HG02571 (cell line): ENCODE results near the gene TEX14.
"Not testable (repeated sequence)": the region's sequence is repeated elsewhere in the genome, so short reads cannot be mapped to it uniquely, and the experiment has no call there.

ENCODE experiments used
- ATAC-seq: cut with Tn5 transposase; IDR thresholded peaks from one replicate; pipeline ENCODE4 v1.9.1; 2021; ENCODE audit warnings: mild to moderate bottlenecking, moderate library complexity; ENCODE audit not compliant: unreplicated experiment

The TEX14 gene

DNA sequence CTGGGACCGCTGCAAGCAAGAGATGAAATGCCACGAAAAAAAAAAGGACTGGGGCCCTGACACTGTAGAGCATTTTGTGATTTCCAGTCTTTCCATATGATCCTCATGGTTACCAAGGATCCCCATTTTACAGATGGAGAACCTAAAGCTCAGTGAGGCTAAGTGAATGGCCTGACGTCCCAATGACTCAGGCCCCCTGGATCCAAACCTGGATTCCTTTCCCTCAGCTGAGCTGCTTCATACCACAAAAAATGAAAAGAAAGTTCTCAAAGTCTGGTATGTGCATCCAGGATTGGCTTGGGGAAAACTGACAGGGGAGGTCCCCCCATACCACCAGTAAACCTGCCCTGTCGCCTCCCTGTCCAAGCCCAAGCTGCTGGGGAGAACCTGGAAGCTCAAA lies 80.5 kb downstream of the TEX14 start:
- no peak for ATAC-seq

DNA sequence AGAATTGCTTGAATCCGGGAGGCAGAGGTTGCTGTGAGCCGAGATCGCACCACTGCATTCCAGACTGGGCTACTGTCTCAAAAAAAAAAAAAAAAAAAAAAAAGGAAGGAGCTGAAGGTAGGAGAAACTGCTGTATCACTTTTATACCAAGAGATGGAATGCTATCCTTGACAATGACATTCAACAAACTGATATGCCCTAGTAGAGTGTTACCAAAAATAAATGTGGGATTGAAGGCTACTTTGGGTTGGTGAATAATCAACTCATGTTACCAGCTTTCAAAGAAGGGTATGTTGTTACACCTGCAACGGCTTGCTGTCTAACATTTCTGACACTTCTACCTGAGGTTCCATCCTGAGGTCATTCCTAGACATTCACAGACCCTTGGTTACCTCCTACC lies 84.9 kb downstream of the TEX14 start:
- no peak for ATAC-seq

DNA sequence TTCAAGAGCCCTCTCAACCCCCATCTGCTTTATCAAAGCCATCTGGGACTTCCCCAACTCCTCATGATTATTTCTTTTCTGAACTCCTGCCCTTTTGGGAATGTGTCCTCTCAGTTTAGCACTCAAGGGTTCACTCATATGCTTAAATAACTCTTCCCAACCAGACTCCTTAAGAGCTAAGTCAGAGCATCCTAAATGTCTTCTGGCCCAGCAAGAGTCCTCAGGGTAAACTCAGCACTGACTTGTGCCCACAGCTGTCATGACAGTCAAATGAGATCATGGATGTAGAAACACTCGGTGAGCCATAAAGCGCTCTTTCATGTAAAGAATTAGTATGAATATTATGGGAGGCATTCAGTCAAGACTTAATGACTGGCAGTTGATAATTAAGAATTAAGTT lies 85.9 kb downstream of the TEX14 start:
- no peak for ATAC-seq

DNA sequence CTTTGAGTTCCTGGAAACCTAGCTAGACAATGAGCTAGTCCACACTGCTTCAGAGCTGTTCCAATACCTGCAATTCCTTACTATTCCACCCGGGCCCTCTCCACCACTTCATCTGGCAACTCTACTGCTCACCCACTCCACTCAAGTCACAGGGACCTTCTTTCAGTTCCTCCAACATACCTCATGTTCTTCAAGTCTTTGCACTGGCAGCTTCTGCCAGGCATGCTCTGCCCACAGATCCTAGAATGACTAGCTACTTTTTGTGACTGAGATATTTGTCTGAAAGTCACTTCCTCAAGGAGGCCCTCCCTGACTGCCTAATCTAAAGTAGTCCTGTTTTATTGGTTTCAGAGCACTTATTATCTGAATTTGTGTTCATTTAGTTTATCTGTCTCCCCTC lies 86.4 kb downstream of the TEX14 start:
- ATAC-seq, result no peak

DNA sequence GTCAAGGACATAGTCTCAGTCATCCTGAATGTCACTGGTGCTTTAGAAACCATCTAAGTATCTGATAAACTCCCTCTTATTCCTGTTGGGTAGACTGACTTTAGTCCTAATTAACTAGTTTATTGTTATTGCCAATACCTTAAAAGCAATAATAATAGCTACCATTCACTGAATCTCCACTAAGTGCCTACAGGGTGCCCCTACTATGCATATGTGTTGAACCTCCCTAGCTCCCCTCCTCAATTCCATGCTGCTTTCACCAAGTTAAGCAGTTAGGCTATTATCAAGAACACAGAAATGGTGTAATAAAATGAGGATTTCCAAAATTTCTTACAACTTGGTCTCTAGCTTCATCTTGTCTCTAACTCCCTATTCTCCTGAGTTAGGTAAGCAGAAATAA lies 89.9 kb downstream of the TEX14 start:
- ATAC-seq, result no peak

DNA sequence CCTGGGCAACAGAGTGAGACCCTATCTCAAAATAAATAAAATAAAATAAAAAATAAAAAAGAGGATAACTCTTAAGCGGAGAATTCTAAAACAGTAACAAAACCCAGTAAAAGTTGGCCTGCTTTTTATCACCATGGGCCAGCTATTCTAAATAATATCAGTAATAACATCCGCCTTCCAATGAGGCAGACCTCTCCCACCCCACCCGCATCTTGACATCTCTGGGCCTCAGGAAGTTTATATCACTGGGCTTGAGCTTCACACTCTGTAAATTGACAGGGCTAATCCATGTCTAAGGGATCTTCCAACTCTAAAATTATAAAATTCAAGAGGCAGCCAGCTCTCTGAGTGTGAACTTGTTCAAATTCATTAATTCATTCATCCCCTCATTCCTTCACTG lies 94.5 kb downstream of the TEX14 start:
- ATAC-seq, result no peak

DNA sequence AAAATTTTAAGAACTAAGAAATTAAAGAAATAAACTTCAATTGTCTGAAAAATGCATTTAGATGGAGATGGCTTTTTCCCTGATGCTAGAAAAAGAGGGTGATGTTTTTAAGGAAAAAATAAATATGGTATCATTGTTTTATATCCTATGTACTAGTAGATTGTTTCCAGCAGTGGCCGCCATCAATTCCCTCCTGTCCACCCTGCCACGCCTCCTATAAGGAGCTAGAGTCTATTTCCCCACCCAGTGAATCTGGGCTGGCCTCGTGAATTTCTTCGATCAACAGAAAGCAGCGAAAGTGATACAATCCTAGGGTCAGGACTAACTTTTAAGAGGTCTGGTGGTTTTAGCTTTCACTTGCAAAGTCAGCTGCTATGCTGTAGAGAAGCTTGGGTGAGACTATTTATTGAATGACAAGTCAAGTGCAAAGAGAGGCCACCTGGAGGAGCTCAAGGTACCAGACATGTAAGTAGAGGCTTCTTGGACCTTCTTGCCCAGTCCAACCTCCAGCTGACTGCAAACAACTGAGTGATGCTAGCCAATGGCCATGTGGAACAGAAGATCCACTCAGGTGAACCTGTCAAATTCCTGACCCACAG lies 96.6 kb downstream of the TEX14 start:
- no peak for ATAC-seq

DNA sequence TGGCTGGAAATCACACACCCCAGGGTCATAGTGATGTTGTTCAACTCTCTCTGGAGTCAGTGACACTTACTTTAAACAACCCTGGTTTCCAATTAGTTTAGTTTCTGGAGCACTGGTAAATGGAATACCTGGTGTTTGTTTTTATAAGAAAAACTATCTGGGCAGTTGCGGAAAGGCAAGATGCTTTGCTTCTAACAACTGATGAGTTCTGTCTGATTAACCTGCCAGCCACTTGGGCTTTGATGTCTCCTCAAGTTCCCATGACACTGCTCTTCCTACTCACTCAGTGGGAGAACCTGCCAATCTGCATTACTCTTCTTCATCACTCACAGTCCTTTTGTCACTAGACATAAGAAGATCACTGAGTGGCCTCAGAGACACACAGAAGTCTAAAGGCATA lies 98.7 kb downstream of the TEX14 start:
- ATAC-seq, result no peak

DNA sequence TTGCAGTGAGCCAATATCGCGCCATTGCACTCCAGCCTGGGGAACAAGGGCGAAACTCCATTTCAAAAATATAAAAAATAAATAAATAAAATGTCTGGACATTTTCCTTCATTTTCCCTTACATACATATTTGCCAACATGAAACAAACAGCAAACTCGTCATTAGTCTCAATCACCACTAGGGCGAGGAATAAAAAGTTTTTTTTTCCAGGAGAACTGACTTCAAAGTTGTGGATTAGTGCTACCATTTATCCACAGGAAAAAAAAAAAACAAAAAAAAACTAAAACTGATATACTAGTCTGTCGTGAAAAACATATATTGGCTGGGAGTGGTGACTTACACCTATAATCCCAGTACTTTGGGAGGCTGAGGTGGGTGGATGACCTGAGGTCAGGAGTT lies 100.4 kb downstream of the TEX14 start:
- ATAC-seq, result no peak

DNA sequence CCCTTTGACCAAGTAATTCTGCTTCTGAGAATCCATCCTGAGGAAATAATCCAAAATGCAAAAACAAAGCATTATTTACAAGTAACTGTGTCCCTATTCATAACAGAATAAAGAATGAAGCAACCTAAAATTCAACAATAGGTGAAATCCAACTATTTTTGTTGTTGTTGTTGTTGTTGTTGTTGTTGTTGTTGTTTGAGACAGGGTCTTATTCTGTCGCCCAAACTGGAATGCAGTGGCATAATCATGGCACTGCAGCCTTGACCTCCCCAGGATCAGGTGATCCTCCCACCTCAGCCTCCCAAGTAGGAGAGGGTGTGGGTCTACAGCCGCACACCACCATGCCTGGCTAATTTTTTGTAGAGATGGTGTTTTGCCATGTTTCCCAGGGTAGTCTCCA lies 101.5 kb downstream of the TEX14 start:
- ATAC-seq, result no peak

DNA sequence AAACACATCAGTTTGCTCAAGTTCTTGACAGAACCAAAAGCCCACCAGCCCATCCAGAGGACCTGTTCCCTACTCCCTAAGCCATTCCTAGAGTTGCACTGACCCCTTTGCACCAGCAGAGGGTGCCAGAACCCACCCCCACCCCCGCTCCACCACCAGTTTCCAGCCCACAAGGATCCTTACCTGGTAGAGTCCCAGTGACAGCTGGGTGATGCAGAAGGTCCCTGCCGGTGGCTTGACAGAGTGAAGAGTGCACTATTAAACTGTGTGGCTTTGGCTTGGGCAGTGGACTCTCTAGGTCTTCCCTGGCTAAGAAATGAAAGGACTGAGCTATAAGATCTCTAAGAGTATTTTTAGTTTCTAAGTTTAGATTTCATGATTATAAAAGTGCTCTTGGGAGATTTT lies 104.1 kb downstream of the TEX14 start:
- ATAC-seq, result no peak

DNA sequence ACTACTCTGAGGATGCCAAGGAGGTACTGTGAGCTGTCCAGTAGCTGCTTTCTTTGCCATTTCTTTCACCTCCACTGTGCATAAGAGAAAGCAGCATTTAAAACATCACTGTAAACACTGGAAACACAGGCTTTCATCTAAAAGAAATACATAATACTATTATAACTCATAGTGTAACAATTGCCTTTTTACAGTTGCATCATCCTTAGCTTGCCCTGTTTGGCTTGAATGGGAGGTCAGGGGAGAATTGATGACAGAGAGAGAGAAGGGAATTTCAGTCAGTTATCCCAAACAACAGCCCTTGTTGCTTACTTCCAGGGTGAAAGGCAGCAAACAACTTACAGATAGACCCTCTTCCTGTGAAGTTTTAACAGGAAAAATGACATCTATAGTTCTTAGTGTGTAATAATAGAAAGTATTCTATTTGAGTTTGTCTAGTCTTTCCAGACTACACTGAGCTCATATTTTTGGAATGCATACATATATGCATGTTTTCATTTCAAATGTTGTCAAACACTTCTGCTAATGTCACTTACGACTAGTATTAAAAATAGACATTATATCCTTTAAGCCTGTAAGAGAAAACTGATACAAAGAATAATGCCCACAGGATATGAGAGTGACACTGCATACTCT lies 105.7 kb downstream of the TEX14 start:
- no peak for ATAC-seq

DNA sequence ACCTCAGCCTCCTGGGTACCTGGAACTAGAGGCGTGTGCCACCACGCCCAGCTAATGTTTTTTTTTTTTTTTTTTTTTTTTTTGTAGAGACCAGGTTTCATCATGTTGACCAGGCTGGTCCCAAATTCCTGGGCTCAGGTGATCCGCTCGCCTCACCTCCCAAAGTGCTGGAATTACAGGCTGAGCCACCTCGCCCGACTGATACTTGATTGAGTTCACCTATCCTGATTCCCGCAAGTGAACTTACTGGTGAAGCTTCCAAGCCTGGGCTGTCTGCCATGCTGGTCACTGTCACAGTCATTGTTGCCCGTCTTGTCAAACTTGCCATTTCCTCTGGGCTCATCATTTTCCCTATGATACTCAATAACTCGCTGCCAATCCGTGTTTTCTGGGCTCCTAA lies 106.3 kb downstream of the TEX14 start:
- ATAC-seq, result no peak

DNA sequence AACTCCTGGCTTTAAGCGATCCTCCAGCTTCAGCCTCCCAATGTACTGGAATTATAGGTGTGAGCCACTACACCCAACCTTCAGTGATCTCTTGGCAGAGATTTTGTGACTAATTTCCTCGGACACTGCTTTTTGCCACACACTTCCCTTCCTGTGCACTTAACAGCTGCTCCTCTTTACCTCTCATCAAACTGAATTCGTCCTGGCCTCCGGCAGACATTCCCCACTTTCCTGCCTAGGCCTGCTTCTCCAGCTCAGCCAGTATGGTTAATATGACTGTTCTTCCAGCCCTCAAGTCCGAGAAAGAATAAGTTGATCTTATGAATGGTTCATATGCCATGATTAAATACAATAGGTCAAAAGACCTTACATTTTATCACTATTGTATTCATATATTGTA lies 108.4 kb downstream of the TEX14 start:
- ATAC-seq, result no peak

DNA sequence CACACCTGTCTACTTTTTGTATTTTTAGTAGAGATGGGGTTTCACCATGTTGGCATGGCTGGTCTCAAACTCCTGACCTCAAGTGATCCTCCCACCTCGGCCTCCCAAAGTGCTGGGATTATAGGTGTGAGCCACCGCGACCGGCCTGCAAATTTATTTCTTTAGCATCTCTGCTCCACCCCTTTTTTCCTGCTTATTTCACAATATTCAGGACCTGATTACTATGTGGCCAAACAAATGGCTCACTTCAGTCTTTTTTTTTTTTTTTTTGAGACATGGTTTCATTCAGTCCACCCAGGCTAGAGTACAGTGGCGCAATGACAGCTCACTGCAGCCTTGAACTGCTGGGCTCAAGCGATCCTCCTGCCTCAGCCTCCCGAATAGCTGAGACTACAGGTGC lies 109.1 kb downstream of the TEX14 start:
- not testable (repeated sequence) for ATAC-seq

DNA sequence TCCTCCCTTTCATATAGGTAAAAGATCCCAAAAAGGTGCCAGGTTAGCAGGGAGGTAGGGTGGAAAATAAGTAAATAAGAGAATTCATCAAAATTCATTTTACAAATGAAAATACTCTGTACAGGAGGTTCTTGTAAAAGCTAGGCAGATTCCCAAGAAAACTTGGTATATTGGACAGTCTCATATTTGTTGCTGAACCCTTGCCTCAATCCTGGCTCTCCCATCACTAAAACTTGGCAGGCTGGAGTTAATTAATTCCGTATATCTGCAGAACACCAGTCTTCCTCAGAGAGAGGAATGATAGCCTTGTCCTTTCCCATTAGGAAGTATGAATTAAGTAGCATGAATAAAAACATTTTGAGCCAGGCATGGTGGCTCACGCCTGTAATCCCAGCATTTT lies 111.2 kb downstream of the TEX14 start:
- ATAC-seq, result no peak

DNA sequence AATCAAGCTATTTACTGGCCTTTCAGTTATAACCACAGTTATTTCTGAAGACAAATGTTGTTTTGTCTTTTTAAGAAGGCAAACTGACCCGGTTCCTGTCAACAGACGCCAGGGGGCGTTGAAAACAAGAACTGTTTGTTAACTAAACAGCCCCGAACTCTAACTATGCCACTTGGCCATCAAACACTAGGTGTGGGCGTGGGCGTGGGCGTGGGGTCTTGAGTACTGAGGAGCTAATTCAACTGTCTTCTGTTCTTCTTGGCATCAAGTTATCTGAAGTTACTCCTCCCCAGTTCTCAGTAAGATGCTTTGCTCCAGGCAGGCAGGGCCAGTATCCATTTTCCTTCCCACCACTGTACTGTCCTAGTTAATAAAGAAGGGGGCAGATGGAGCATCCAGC lies 114.1 kb downstream of the TEX14 start:
- no peak for ATAC-seq

DNA sequence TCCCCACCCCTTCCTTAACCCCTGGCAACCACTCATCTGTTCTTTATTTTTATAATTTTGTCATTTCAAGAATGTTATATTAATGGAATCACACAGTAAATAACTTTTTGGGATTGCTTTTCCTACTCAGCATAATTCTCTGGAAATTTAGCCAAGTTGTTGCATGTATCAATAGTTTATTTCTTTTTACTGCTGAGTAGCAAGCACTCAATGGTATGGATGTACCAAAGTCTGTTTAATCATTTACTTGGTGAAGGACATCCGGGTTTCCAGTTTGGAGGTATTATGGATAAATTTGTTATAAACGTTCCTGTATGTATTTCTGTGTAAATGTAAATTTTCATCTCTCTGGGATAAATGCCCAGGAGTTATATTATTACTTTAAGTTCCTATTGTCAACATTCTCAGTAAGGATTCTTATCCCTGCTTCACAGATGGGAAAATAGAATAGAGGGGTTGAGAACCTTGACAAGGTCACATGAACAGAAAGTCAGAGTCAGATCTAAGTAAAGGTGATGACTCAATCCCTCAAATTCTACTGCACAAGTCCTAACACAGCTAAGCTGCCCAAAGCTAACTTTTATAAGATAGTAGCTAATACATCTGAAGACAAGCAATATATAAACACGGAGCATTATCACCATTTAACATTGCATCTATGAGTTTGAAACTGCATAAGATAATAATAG lies 115.0 kb downstream of the TEX14 start:
- no peak for ATAC-seq

DNA sequence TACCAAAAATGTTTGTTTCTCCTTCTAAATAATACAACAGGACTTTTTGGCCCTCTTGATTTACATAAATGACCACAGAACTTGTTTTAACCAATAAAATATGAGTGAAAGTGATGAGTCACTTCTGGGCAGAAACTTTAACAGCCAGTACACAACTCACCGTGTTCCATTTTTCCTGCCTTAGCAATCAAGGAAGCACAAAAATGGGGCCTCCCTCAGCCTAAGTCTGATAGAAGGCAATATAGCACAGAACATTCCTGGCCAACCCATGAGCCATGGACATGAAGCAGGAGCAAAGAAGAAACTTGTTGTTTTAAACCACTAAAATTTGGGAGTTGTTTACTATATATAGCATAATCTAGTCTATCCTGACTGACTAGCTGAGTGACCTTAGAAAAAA lies 116.3 kb downstream of the TEX14 start:
- no peak for ATAC-seq

DNA sequence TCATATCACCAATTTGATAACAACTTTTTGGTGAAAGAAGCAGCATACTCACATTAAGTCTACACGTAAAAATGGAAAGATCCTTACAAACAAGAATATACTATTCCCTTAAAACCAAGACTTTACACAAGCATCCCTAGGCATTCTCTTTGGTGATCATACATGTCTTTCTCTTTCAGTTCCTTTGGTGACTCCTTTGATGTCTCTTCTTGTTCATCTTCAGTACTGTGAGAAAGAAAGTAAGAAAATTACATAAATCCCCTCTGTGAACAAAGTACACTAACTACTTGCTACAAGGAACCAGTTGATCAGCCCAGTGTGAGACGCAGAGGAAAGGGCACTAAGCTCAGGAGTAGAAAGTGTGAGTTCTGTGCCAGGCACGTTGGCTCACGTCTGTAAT lies 117.8 kb downstream of the TEX14 start:
- ATAC-seq, result no peak

DNA sequence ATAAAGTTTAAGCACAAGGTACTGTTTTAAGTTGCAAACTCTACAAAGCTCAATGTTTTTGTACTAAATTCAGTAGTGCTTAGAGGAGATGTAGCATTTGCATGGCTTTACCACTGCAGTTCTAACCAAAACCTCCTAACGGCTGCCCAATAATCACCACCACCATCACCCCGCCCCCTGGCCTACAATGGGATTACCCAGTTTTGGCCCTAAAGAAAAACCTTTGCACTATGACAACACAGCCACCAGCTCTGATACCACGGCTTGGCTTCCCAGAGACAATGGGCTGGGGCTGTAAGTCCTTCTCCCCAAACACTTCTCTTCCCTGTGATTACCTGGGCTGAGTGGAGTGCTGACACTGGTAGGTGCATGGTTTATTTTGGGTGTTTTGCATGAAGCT lies 119.0 kb downstream of the TEX14 start:
- no peak for ATAC-seq

DNA sequence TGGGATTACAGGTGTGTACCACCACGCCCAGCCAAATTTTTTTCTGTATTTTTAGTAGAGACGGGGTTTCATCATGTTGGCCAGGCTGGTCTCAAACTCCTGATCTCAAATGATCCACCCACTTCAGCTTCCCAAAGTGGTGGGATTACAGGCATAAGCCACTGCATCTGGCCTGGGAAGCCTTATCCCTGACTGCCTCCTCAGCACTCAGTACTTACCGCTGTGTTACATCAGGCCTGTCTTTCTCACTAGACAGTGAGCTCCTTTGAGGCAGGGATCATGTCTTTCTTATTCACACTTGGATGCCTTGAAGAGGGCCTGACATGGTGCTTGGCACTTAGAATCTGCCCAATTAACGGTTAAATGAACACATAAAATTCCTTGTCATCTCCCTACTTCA lies 121.1 kb downstream of the TEX14 start:
- ATAC-seq, result no peak

DNA sequence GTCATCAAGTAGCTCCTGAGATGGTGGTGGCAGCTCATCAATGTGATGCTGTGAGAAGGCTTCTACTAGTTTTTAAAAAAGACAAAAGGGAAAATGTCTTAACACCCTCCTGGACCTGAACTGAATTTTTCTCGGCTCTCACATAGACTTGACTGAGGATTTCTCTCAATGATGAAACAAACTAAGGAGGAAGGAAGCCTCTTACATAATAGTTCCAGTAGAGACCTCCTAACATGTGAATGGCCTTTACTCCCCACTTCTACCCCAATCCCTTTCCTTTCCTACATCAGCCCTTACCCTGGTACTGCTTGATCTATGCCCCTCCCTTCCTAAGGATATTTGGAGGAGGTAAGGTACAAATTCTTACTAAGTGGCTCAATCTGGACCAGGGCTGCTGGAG lies 122.6 kb downstream of the TEX14 start:
- ATAC-seq, result no peak
